ENCODE measurements around the gene LCNL1. TPM values are rescaled to one million over a fixed set of nuclear protein-coding genes. Genes with fewer than 3 reads are reported as not detected.

Gene LCNL1
- total and polyA plus RNA-seq, 10 of the 15 experiments (the other 5 are each of a cell fraction or from before 2014, with no cell fraction given) = not detected

DNA sequence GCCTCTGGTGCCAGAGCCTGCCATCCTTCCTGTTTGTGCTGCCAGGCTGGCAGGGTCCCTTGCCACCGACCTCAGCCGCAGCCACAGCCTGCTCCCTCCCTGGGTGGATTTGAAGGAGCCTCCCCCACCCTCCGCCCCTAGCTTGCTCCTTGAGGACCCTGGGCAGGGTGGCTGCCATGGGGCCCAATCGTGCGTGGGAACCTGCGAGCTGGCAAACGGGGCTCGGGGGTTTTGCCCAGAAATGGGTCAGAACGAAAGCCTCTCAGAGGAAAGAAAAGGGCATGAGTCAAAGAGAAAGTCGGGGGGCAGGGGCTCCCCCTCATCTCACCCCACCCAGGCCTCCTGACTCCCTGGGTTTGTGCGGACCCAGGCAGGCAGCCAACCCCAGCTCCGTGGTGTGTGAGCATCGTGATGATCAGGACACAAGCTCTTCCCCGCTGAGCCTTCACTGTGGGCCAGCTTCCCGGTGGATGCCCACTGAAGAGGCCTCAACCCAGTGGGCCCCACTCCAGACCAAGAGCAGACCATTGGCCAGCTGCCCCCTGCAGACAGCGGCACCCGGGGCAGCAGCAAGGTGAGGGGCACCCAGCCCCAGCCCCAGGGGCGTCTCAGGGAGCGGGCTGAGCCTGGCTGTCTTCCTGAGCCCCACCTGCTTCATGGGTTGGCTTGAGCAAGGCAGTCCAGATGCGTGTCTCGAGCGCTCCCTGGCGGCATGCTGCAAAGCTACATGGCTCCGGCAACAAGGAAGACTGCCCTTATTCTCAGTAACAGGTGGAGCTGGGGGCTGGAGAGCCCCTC lies 52.1 kb downstream of the LCNL1 start (continued):
- TF ChIP-seq, protein P1, sequence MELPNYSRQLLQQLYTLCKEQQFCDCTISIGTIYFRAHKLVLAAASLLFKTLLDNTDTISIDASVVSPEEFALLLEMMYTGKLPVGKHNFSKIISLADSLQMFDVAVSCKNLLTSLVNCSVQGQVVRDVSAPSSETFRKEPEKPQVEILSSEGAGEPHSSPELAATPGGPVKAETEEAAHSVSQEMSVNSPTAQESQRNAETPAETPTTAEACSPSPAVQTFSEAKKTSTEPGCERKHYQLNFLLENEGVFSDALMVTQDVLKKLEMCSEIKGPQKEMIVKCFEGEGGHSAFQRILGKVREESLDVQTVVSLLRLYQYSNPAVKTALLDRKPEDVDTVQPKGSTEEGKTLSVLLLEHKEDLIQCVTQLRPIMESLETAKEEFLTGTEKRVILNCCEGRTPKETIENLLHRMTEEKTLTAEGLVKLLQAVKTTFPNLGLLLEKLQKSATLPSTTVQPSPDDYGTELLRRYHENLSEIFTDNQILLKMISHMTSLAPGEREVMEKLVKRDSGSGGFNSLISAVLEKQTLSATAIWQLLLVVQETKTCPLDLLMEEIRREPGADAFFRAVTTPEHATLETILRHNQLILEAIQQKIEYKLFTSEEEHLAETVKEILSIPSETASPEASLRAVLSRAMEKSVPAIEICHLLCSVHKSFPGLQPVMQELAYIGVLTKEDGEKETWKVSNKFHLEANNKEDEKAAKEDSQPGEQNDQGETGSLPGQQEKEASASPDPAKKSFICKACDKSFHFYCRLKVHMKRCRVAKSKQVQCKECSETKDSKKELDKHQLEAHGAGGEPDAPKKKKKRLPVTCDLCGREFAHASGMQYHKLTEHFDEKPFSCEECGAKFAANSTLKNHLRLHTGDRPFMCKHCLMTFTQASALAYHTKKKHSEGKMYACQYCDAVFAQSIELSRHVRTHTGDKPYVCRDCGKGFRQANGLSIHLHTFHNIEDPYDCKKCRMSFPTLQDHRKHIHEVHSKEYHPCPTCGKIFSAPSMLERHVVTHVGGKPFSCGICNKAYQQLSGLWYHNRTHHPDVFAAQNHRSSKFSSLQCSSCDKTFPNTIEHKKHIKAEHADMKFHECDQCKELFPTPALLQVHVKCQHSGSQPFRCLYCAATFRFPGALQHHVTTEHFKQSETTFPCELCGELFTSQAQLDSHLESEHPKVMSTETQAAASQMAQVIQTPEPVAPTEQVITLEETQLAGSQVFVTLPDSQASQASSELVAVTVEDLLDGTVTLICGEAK (IDR thresholded peaks at IDR 0.05; ENCODE audit: borderline replicate concordance) = no peak
- TF ChIP-seq POU2F2 (IDR thresholded peaks at IDR 0.05; ENCODE audit: borderline replicate concordance, low read depth, low read length) (no peak), CHD4 (IDR thresholded peaks at IDR 0.05) (no peak), CEBPB (IDR thresholded peaks at IDR 0.05; ENCODE audit: borderline replicate concordance in 1 of 2, low read depth in 2 of 2, low read length in 2 of 2) (no peak), RAD51 (IDR thresholded peaks at IDR 0.05) (no peak), LARP7 (IDR thresholded peaks at IDR 0.05) (no peak), MEF2B (IDR thresholded peaks at IDR 0.05; ENCODE audit: partially characterized antibody, poor library complexity, severe bottlenecking) (peak; percentile 46), EED (IDR thresholded peaks at IDR 0.05; ENCODE audit: low read depth) (peak; percentile 36; the same call in 1 of the 2 replicates), ZNF384 (IDR thresholded peaks at IDR 0.05; ENCODE audit: borderline replicate concordance, low read depth, low read length) (no peak), MXI1 (IDR thresholded peaks at IDR 0.05; ENCODE audit: low read depth, low read length) (no peak), IRF4 (IDR thresholded peaks at IDR 0.05; ENCODE audit: low read depth, low read length) (peak; percentile 87), CBX3 (IDR thresholded peaks at IDR 0.05; ENCODE audit: borderline replicate concordance, low read depth) (no peak), NBN (IDR thresholded peaks at IDR 0.05) (peak; percentile 71; the same call in 1 of the 2 replicates), IKZF1 (conservative IDR thresholded peaks at IDR 0.05) (peak; percentile 78), TCF7 (IDR thresholded peaks at IDR 0.05; ENCODE audit: borderline replicate concordance) (no peak), HCFC1 (IDR thresholded peaks at IDR 0.05; ENCODE audit: low read length) (no peak), TCF12 (IDR thresholded peaks at IDR 0.05; ENCODE audit: low read depth, low read length) (peak; percentile 71), HDGF (IDR thresholded peaks at IDR 0.05) (0 out of 2 replicates have a peak, but pooled peaks have one; percentile 57), DPF2 (IDR thresholded peaks at IDR 0.05) (peak; percentile 90), NR2C2 (IDR thresholded peaks at IDR 0.05; ENCODE audit: borderline replicate concordance, control insufficient read depth, insufficient read length, low read depth) (no peak), CBX5 (IDR thresholded peaks at IDR 0.05; ENCODE audit: low read depth) (no peak), BACH1 (IDR thresholded peaks at IDR 0.05; ENCODE audit: borderline replicate concordance) (peak; percentile 60; the same call in 1 of the 2 replicates)
- TF ChIP-seq, protein P2, sequence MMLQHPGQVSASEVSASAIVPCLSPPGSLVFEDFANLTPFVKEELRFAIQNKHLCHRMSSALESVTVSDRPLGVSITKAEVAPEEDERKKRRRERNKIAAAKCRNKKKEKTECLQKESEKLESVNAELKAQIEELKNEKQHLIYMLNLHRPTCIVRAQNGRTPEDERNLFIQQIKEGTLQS (IDR thresholded peaks at IDR 0.05; ENCODE audit: borderline replicate concordance, extremely low read depth, low read depth, low read length) = no peak
- TF ChIP-seq, protein P3, sequence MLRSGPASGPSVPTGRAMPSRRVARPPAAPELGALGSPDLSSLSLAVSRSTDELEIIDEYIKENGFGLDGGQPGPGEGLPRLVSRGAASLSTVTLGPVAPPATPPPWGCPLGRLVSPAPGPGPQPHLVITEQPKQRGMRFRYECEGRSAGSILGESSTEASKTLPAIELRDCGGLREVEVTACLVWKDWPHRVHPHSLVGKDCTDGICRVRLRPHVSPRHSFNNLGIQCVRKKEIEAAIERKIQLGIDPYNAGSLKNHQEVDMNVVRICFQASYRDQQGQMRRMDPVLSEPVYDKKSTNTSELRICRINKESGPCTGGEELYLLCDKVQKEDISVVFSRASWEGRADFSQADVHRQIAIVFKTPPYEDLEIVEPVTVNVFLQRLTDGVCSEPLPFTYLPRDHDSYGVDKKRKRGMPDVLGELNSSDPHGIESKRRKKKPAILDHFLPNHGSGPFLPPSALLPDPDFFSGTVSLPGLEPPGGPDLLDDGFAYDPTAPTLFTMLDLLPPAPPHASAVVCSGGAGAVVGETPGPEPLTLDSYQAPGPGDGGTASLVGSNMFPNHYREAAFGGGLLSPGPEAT (IDR thresholded peaks at IDR 0.05; ENCODE audit: low read depth) = peak; percentile 71; the same call in 1 of the 2 replicates
